Activated CD4-positive, CD25-positive, alpha-beta regulatory T cell treated with anti-CD3 and anti-CD28 coated beads, Interleukin-2, amount 50 U/mL, for 72 hours (primary cell): ENCODE data around the gene RHOBTB3.

Experiments used
- DNase-seq: peaks from one replicate; pipeline ENCODE4 v3.0.0; 2021

Gene RHOBTB3

DNA sequence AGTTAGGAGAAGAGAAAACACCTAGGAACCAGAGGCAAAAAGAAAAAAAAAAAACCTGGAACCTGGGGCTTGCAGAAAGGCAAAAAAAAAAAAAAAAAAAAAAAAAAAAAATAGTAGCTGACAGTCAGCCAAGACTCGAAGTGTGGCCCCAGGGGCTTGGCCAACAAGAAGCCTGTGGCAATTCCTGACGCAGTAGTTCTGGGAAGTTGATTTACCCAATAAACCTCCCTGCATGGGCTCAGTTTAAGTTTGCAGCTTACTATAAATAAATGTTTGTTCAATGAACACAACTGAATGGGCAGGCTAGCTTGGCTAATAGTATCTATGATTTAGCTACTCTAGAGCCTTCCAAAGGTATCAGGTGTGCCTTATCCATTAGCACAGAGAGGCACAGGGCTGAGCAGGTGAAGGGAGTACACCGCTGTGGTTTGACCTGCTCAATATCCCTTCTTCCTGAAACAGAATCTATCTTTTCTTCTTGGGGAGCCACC is 112.6 kb downstream of the RHOBTB3 start:
- no peak for DNase-seq

DNA sequence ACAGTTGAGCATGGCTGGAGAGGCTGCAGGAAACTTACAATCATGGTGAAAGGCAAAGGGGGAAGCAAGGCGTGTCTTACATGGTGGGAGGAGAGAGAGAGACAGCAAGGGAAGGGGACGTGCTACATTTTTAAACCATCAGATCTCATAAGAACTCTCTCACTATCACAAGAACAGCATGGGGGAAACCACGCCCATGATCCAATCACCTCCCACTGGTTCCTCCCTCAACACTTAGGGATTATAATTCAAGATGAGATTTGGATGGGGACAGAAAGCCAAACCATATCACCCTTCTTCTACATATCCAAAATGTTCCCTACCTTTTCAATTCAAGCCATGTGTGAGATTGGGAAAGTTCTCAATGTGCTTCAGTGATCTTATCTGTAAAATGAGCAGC is 114.3 kb downstream of the RHOBTB3 start:
- no peak for DNase-seq
